ENCODE data around the gene CNTN2. TPM values are rescaled to one million over a fixed set of nuclear protein-coding genes. Genes with fewer than 3 reads are reported as not detected.

The CNTN2 gene
- total and polyA plus RNA-seq, 4 donors = 0.01 to 0.48 (median 0.07) TPM

DNA sequence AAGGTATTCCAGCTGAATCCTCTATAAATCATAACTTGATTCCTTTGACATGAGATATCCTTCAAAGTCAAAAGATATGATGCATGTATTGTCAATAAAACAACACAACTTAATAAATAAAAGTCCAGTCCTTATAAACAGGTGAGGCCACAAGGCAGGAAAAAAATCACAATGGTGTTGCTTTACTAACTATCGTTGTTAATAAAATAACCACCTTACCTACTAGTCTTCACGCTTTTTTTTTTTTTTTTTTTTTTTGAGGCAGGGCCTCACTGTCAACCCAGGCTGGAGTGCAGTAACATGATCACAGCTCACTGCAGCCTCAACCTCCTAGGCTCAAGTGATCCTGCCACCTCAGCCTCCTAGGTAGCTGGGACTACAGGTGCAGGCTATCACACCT is 41.3 kb downstream of the CNTN2 start, which contains the start of gene TMEM81:
TMEM81 (minus strand) TSS at position 101 of the 400 bp plus-strand sequence. CDS start 140 bp downstream, outside the sequence.
- WGBS, 2 donors = 94 to 96% methylated on average over 2 of the region's 2 CpGs
- Histone ChIP-seq H3K9me3 (ENCODE audit: control insufficient read depth in 4 of 4, insufficient read depth in 3 of 4, low read length in 3 of 4) (no peaks in the 10 kb centered on the region), H3K27me3 (ENCODE audit: control insufficient read depth in 3 of 3, insufficient read depth in 3 of 3, low read length in 2 of 3) (no peaks in the 10 kb centered on the region), H3K27ac (ENCODE audit: low read depth in 1 of 2, low read length in 1 of 2) (no peak within 1 kb of the TSS), H3K4me1 (ENCODE audit: control insufficient read depth in 5 of 5, insufficient read depth in 5 of 5, low read length in 5 of 5) (no peaks in the 10 kb centered on the region), H3K4me3 (no peak within 1 kb of the TSS), H3K9ac (ENCODE audit: insufficient read depth in 1 of 2, low read length in 2 of 2) (no peak within 1 kb of the TSS), H3K36me3 (ENCODE audit: control insufficient read depth in 4 of 4, insufficient read depth in 4 of 4, low read length in 4 of 4) (peaks cover 6 to 18% (median 13%) of the 10 kb centered on the region in 4 donors)
- ATAC-seq (ENCODE audit: insufficient read depth, low FRiP score) (no peak), DNase-seq (no peak)
- TF ChIP-seq, protein P1, sequence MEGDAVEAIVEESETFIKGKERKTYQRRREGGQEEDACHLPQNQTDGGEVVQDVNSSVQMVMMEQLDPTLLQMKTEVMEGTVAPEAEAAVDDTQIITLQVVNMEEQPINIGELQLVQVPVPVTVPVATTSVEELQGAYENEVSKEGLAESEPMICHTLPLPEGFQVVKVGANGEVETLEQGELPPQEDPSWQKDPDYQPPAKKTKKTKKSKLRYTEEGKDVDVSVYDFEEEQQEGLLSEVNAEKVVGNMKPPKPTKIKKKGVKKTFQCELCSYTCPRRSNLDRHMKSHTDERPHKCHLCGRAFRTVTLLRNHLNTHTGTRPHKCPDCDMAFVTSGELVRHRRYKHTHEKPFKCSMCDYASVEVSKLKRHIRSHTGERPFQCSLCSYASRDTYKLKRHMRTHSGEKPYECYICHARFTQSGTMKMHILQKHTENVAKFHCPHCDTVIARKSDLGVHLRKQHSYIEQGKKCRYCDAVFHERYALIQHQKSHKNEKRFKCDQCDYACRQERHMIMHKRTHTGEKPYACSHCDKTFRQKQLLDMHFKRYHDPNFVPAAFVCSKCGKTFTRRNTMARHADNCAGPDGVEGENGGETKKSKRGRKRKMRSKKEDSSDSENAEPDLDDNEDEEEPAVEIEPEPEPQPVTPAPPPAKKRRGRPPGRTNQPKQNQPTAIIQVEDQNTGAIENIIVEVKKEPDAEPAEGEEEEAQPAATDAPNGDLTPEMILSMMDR (IDR thresholded peaks at IDR 0.05; ENCODE audit: control extremely low read depth, extremely low read depth) = no peak

DNA sequence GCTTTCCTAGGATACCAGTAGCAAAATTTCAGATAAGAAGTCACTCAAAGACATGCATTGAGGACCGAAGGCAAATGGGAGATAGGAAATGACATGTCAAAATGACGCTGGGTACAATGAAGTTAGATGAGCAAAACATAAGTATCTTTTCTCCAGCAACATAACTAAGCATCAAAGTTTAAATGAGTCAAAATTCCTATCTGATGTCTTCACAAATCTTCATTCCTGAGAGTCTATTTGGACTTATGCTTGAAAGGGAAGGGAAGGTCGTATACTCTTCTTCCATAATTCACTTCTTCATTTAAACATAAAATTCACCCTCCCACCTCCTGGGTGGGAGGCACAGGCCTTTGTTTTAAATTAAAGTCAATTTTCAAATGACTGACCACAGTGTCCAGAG is 45.3 kb downstream of the CNTN2 start:
- 85 to 87% methylated on average over 3 of the region's 3 CpGs for WGBS, 2 donors
- TF ChIP-seq, protein P1 (IDR thresholded peaks at IDR 0.05; ENCODE audit: control extremely low read depth, extremely low read depth) = no peak
- no peak for ATAC-seq (ENCODE audit: insufficient read depth, low FRiP score)
- Histone ChIP-seq H3K9me3 (ENCODE audit: control insufficient read depth in 4 of 4, insufficient read depth in 3 of 4, low read length in 3 of 4) (no peaks in the 10 kb centered on the region), H3K9ac (ENCODE audit: insufficient read depth in 1 of 2, low read length in 2 of 2) (no peak overlapping the region), H3K4me1 (ENCODE audit: control insufficient read depth in 5 of 5, insufficient read depth in 5 of 5, low read length in 5 of 5) (no peaks in the 10 kb centered on the region), H3K27ac (ENCODE audit: low read depth in 1 of 2, low read length in 1 of 2) (no peak overlapping the region), H3K4me3 (no peak overlapping the region), H3K27me3 (ENCODE audit: control insufficient read depth in 3 of 3, insufficient read depth in 3 of 3, low read length in 2 of 3) (no peaks in the 10 kb centered on the region), H3K36me3 (ENCODE audit: control insufficient read depth in 4 of 4, insufficient read depth in 4 of 4, low read length in 4 of 4) (peaks cover 8 to 36% (median 21%) of the 10 kb centered on the region in 4 donors)
- no peak for DNase-seq

DNA sequence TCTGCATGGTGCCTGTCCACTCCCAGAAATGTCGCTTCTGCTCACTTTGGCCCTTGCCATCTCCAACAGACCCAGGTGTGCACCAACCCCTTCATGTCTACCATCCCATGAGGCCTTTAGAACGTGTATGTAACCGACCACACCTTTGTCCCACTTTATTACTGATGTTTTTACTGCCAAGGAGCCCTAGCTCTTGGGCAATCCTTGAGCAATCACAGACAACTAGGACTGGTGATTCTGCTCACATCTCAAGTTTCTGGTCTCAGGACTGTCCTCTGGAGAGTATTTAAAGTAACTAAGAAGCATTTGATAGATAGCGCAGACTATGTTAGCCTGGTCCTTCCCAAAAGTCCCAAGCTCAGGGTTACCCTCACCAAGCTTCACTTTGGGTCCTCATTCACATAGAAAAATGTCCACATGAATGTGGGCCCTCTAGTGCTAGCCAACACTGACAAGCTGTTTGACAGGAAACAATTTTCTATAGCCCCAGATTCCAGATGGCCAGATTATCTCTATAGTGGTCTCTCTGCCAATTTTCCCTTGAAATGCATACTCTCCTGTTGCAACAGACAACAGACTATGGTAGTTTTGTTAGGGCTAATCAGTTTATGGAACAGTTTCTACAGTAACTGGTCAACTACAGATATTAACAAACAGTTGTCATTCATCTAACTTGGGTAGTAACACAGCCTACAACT is 48.2 kb downstream of the CNTN2 start:
- Histone ChIP-seq H3K9me3 (ENCODE audit: control insufficient read depth in 4 of 4, insufficient read depth in 3 of 4, low read length in 3 of 4) (no peaks in the 10 kb centered on the region), H3K4me1 (ENCODE audit: control insufficient read depth in 5 of 5, insufficient read depth in 5 of 5, low read length in 5 of 5) (no peaks in the 10 kb centered on the region), H3K36me3 (ENCODE audit: control insufficient read depth in 4 of 4, insufficient read depth in 4 of 4, low read length in 4 of 4) (peaks cover 16 to 48% (median 22%) of the 10 kb centered on the region in 4 donors), H3K27me3 (ENCODE audit: control insufficient read depth in 3 of 3, insufficient read depth in 3 of 3, low read length in 2 of 3) (no peaks in the 10 kb centered on the region), H3K4me3 (no peak overlapping the region), H3K27ac (ENCODE audit: low read depth in 1 of 2, low read length in 1 of 2) (no peak overlapping the region), H3K9ac (ENCODE audit: insufficient read depth in 1 of 2, low read length in 2 of 2) (no peak overlapping the region)
- ATAC-seq (ENCODE audit: insufficient read depth, low FRiP score) (no peak), DNase-seq (peak in 2 of 3 donors; percentile 48 to 53)
- WGBS, 2 donors = 88 to 90% methylated on average over 4 of the region's 4 CpGs
- TF ChIP-seq, protein P1 (IDR thresholded peaks at IDR 0.05; ENCODE audit: control extremely low read depth, extremely low read depth) = no peak

All from lung (tissue), 12 donors.